Liver (tissue), 9 donors: ENCODE data around the gene GPR21. TPM values are rescaled to one million over a fixed set of nuclear protein-coding genes. Genes with fewer than 3 reads are reported as not detected.

Source experiments
- DNase-seq: peaks from one replicate; pipeline ENCODE4 v3.0.0-alpha.2; 2017; ENCODE audit warnings: low spot score
- H3K27ac ChIP-seq, 2 donors: one replicate each; pipeline ENCODE4 v1.7.0; 2013; ENCODE audit warnings: inconsistent platforms in 2 of 2, low read length in 2 of 2, control low read depth in 1 of 2, low read depth in 1 of 2, mild to moderate bottlenecking in 1 of 2
- H3K27me3 ChIP-seq, 4 donors: one replicate each; pipeline versions ENCODE4 v1.6.1 to v1.7.0; 2013; ENCODE audit warnings: low read length in 3 of 4, inconsistent platforms in 1 of 4, mild to moderate bottlenecking in 1 of 4, moderate library complexity in 1 of 4; ENCODE audit not compliant: control insufficient read depth in 4 of 4, insufficient read depth in 4 of 4
- H3K36me3 ChIP-seq, 4 donors: one replicate each; pipeline versions ENCODE4 v1.6.1 to v1.7.0; 2013; ENCODE audit warnings: low read length in 3 of 4, mild to moderate bottlenecking in 3 of 4, low read depth in 1 of 4, moderate library complexity in 1 of 4; ENCODE audit not compliant: control insufficient read depth in 4 of 4, insufficient read depth in 3 of 4
- H3K4me1 ChIP-seq, 4 donors: one replicate each; pipeline versions ENCODE4 v1.6.1 to v1.7.0; 2013; ENCODE audit warnings: low read length in 3 of 4, mild to moderate bottlenecking in 3 of 4, moderate library complexity in 1 of 4; ENCODE audit not compliant: control insufficient read depth in 4 of 4, insufficient read depth in 4 of 4
- H3K4me3 ChIP-seq, 3 donors: one replicate each; pipeline versions ENCODE4 v1.6.1 to v1.7.0; 2013; ENCODE audit warnings: low read length in 3 of 3, control low read depth in 1 of 3, low read depth in 1 of 3, mild to moderate bottlenecking in 1 of 3
- H3K9ac ChIP-seq, 2 donors: one replicate each; pipeline ENCODE4 v1.7.0; 2013; ENCODE audit warnings: low read length in 2 of 2, mild to moderate bottlenecking in 2 of 2, moderate library complexity in 2 of 2, control low read depth in 1 of 2, low read depth in 1 of 2
- H3K9me3 ChIP-seq, 4 donors: one replicate each; pipeline versions ENCODE4 v1.6.1 to v1.7.0; 2013; ENCODE audit warnings: low read length in 3 of 4; ENCODE audit not compliant: control insufficient read depth in 4 of 4
- ATF3 ChIP-seq: IDR thresholded peaks from 2 replicates; pipeline ENCODE4 v1.6.1; 2016; ENCODE audit warnings: antibody characterized with exemption
- CTCF ChIP-seq: fragments of 150-350 bp; IDR thresholded peaks from 2 replicates; pipeline ENCODE4 v1.5.1; 2017; ENCODE audit warnings: improper control_type of control experiment, low read depth, low read length; ENCODE audit not compliant: missing input control
- EGR1 ChIP-seq, 2 donors: IDR thresholded peaks; 2 replicates each; pipeline ENCODE4 v1.6.1; 2016 to 2018; ENCODE audit warnings: antibody characterized with exemption in 2 of 2, low read depth in 2 of 2
- FOXA1 ChIP-seq: IDR thresholded peaks from 2 replicates; pipeline ENCODE4 v1.6.1; 2016; ENCODE audit warnings: antibody characterized with exemption
- FOXA2 ChIP-seq: IDR thresholded peaks from 2 replicates; pipeline ENCODE4 v1.6.1; 2016; ENCODE audit warnings: antibody characterized with exemption
- GABPA ChIP-seq, 2 donors: IDR thresholded peaks in 1 of 2; conservative IDR thresholded peaks in 1 of 2; 2 replicates each; pipeline ENCODE4 v1.6.1; 2016; ENCODE audit warnings: antibody characterized with exemption in 2 of 2, mild to moderate bottlenecking in 1 of 2, moderate library complexity in 1 of 2
- HNF4A ChIP-seq, 2 donors: conservative IDR thresholded peaks; 2 replicates each; pipeline ENCODE4 v1.6.1; 2016; ENCODE audit warnings: antibody characterized with exemption in 2 of 2, mild to moderate bottlenecking in 2 of 2
- HNF4G ChIP-seq: IDR thresholded peaks from 2 replicates; pipeline ENCODE4 v1.6.1; 2016; ENCODE audit warnings: antibody characterized with exemption
- JUND ChIP-seq, 2 donors: IDR thresholded peaks; 2 replicates each; pipeline ENCODE4 v1.6.1; 2016; ENCODE audit warnings: antibody characterized with exemption in 2 of 2
- MAX ChIP-seq: IDR thresholded peaks from 2 replicates; pipeline ENCODE4 v1.6.1; 2016; ENCODE audit warnings: antibody characterized with exemption
- RAD21 ChIP-seq, 2 donors: IDR thresholded peaks; 2 replicates each; pipeline ENCODE4 v1.6.1; 2016; ENCODE audit warnings: antibody characterized with exemption in 2 of 2, mild to moderate bottlenecking in 2 of 2
- REST ChIP-seq: IDR thresholded peaks from 2 replicates; pipeline ENCODE4 v1.6.1; 2016; ENCODE audit warnings: antibody characterized with exemption, mild to moderate bottlenecking
- RXRA ChIP-seq, 2 donors: IDR thresholded peaks; 2 replicates each; pipeline ENCODE4 v1.6.1; 2017 to 2018; ENCODE audit warnings: antibody characterized with exemption in 2 of 2, mild to moderate bottlenecking in 1 of 2
- SP1 ChIP-seq: IDR thresholded peaks from 2 replicates; pipeline ENCODE4 v1.6.1; 2018; ENCODE audit warnings: antibody characterized with exemption, mild to moderate bottlenecking
- TAF1 ChIP-seq: conservative IDR thresholded peaks from 2 replicates; pipeline ENCODE4 v1.6.1; 2016; ENCODE audit warnings: antibody characterized with exemption, mild to moderate bottlenecking
- ZBTB33 ChIP-seq: IDR thresholded peaks from 2 replicates; pipeline ENCODE4 v1.6.1; 2016; ENCODE audit warnings: antibody characterized with exemption
- WGBS: extraction: QIAGEN DNeasy Blood & Tissue Kit; methylation state at CpG from one replicate; pipeline ENCODE4 v1.1.7; 2013; 5-methylcytosine and 5-hydroxymethylcytosine counted together
- polyA plus RNA-seq, 2 donors: library from polyadenylated mRNA; stranded (reverse) in 1 of 2; unstranded in 1 of 2; fragments of 200-250 nt in 1 of 2; fragments of >200 nt in 1 of 2; fragmentation: Nextera tagmentation in 1 of 2; extraction: Ambion mirVana in 1 of 2; gene quantifications; one replicate each; pipeline versions ENCODE4 v1.2.1 to v1.2.3, GENCODE V29; 2013 to 2015
- total RNA-seq, 2 donors: library from RNA; depleted of rRNA; stranded (reverse); fragments of >200 nt; gene quantifications; one replicate each; pipeline ENCODE4 v1.2.3, GENCODE V29; 2014
- donor health status: healthy.
- donor health status: healthy.
- donor health status: healthy.
- donor health status: healthy.
- donor health status: healthy.

Gene GPR21
- total and polyA plus RNA-seq, 4 donors = 0.07 to 0.67 TPM; not detected in 2

GRCh38 chr9:122991370-122991830 is 42.1 kb upstream of the GPR21 start:
- Histone ChIP-seq H3K4me1 (no peaks in the 10 kb centered on the region), H3K27me3 (no peaks in the 10 kb centered on the region), H3K9ac (no peak overlapping the region), H3K36me3 (peaks cover 5 to 18% (median 12%) of the 10 kb centered on the region in 4 donors), H3K9me3 (no peaks in the 10 kb centered on the region), H3K27ac (no peak overlapping the region), H3K4me3 (no peak overlapping the region)
- TF ChIP-seq HNF4A (conservative IDR thresholded peaks at IDR 0.05) = peak; percentile 21 to 53
- TF ChIP-seq CTCF = peak; percentile 67
- TF ChIP-seq FOXA1 = no peak
- peak; percentile 77 to 81 for TF ChIP-seq RAD21 (IDR thresholded peaks at IDR 0.05)
- TF ChIP-seq JUND (IDR thresholded peaks at IDR 0.05) = peak; percentile 80 to 90
- no peak for TF ChIP-seq MAX
- TF ChIP-seq HNF4G = peak; percentile 27
- TF ChIP-seq GABPA (IDR thresholded peaks at IDR 0.05 in 1 of 2, conservative IDR thresholded peaks at IDR 0.05 in 1 of 2) = no peak
- TF ChIP-seq ZBTB33 = no peak
- WGBS = 54% methylated on average over 4 of the region's 4 CpGs
- no peak for DNase-seq

GRCh38 chr9:122996586-122996985 is 36.9 kb upstream of the GPR21 start:
- no peak for DNase-seq
- peaks cover 0 to 2% (median 0%) of the 10 kb centered on the region in 4 donors for H3K36me3 ChIP-seq
- peaks cover 1 to 15% (median 5%) of the 10 kb centered on the region in 4 donors for H3K4me1 ChIP-seq
- H3K27ac ChIP-seq = no peak overlapping the region
- H3K27me3 ChIP-seq = no peaks in the 10 kb centered on the region
- H3K9ac ChIP-seq = no peak overlapping the region
- no peak overlapping the region for H3K4me3 ChIP-seq
- H3K9me3 ChIP-seq = no peaks in the 10 kb centered on the region
- no peak for TF ChIP-seq MAX
- TF ChIP-seq ATF3 = no peak
- no peak for TF ChIP-seq SP1
- TF ChIP-seq REST = no peak
- no peak for TF ChIP-seq HNF4A (conservative IDR thresholded peaks at IDR 0.05)
- TF ChIP-seq RAD21 (IDR thresholded peaks at IDR 0.05) = no peak
- no peak for TF ChIP-seq EGR1 (IDR thresholded peaks at IDR 0.05; ENCODE audit: low read depth in 2 of 2)
- no peak for TF ChIP-seq FOXA1
- TF ChIP-seq TAF1 = no peak
- no peak for TF ChIP-seq RXRA (IDR thresholded peaks at IDR 0.05)
- TF ChIP-seq FOXA2 = no peak
- 48% methylated on average over 1 of the region's 1 CpG for WGBS
